Right lobe of liver (tissue), 6 donors: ENCODE measurements around the gene ANO2. TPM values are rescaled to one million over a fixed set of nuclear protein-coding genes. Genes with fewer than 3 reads are reported as not detected.
A peak's percentile ranks its signal among the peaks of the same experiment; 100 is the strongest.

Experiments
- ATAC-seq, 4 donors: fragments of 200-7000 bp; cut with Tn5 transposase; one replicate each; pipeline ENCODE4 v1.9.1; 2020; ENCODE audit warnings: mild to moderate bottlenecking in 4 of 4, moderate library complexity in 4 of 4
- DNase-seq, 3 donors: peaks; one replicate each; pipeline ENCODE4 v3.0.0-alpha.2; 2020
- H3K27ac ChIP-seq, 3 donors: fragments of 200-600 bp; one replicate each; pipeline ENCODE4 v1.8.0; 2022
- H3K27me3 ChIP-seq, 2 donors: fragments of 200-600 bp; one replicate each; pipeline ENCODE4 v1.8.0; 2022
- H3K36me3 ChIP-seq, 4 donors: fragments of 200-600 bp; sonication (generic) in 1 of 4; one replicate each; pipeline versions ENCODE4 v1.5.1 to v1.8.0; 2017 to 2022; ENCODE audit warnings: control low read depth in 1 of 4
- H3K4me1 ChIP-seq, 4 donors: fragments of 200-600 bp; sonication (generic) in 1 of 4; one replicate each; pipeline versions ENCODE4 v1.5.1 to v1.8.0; 2017 to 2022; ENCODE audit warnings: control low read depth in 1 of 4
- H3K4me3 ChIP-seq, 3 donors: fragments of 200-600 bp; one replicate each; pipeline ENCODE4 v1.8.0; 2022
- H3K9me3 ChIP-seq, 4 donors: fragments of 200-600 bp; sonication (generic) in 1 of 4; one replicate each; pipeline versions ENCODE4 v1.5.1 to v1.8.0; 2017 to 2022; ENCODE audit warnings: control low read depth in 1 of 4
- POLR2A ChIP-seq: fragments of 450-650 bp; IDR thresholded peaks from one replicate; pipeline ENCODE4 v1.6.1; 2017; ENCODE audit warnings: antibody characterized with exemption, mild to moderate bottlenecking
- WGBS: methylation state at CpG from one replicate; pipeline ENCODE4 v1.1.6; 2018; ENCODE audit warnings: low coverage, low lambda C conversion rate; ENCODE audit not compliant: insufficient coverage; ENCODE audit errors: missing lambda C conversion rate; 5-methylcytosine and 5-hydroxymethylcytosine counted together
- intact Hi-C, 2 donors: fragments of 100-400 bp; cut with DNase I; formaldehyde crosslinking; loops; one replicate each; pipeline versions ENCODE4 v1.11.2 to v1.14.1; 2022
- total RNA-seq, 6 experiments: library from RNA; depleted of rRNA in 2 of 6; stranded (reverse); fragments of >200 nt in 2 of 6; fragmentation: NEBNext Ultra II Directional in 3 of 6; extraction: Animal tissue kit (Norgen Biotek cat#: 25700) in 3 of 6; gene quantifications; one replicate each; pipeline versions ENCODE4 v1.1.0 to v1.2.4, GENCODE V29; 2016 to 2023
- TF ChIP-seq, protein P1 (sequence below), 4 donors: fragments of 200-600 bp in 3 of 4; fragments of 450-650 bp in 1 of 4; IDR thresholded peaks; one replicate each; pipeline versions ENCODE4 v1.5.1 to v1.8.0; 2016 to 2022; ENCODE audit warnings: antibody characterized with exemption in 4 of 4, mild to moderate bottlenecking in 2 of 4
- donor health status: DM: no; HTN: yes; CAD: no.
- donor health status: DM: no; HTN: no; CAD: no.
- donor health status: DM: no; HTN: no; CAD: no.
- donor health status: DM: no; HTN: yes; CAD: no.
- donor health status: DM: no; HTN: yes; CAD: no.

ANO2 gene
- total RNA-seq, 6 experiments from 2014 or later, result 0.06 to 0.89 (median 0.32) TPM; not detected in 1

DNA sequence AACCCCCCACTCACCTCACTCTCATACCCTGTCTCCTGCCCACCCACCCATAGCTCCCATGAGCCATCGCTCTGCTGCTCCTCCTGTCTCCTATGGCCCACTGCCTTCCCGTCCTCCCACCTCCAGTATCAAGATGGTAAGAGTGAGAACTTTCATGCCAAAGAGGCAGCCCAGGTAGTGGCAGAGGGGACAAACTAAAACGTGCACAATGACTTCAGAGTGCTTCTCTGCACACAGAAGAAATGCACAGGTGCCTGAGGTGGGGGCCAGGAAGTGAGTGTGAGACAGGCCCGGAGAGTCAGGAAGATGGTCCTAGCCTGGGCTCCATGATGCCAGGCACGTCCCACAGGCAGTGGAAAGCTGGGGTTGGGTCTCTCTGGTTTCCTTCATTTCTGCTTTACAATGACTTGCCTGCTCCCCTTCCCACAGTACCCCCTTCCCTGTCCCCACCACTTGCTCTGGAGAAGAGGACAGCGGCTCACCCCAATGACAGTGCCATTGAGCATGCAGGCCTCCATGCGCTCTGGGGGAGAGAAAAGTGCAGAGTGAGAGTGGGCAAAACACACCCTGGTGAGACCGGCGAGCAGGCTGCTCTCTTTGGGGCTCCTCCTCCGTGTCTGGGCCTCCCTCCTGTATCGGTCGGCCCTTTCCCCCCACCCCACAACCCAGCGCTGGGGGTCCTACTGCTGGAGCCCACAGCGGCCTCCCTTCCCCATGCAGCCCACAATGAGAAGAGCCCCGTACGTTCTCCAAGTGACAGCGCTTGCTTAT is 22.8 kb upstream of the ANO2 start:
- Histone ChIP-seq H3K9me3 (no peaks in the 10 kb centered on the region), H3K27me3 (no peaks in the 10 kb centered on the region), H3K36me3 (no peaks in the 10 kb centered on the region), H3K4me3 (no peak overlapping the region), H3K27ac (no peak overlapping the region), H3K4me1 (no peaks in the 10 kb centered on the region)
- WGBS, result 92% methylated on average over 7 of the region's 17 CpGs
- ATAC-seq (no peak), DNase-seq (no peak)
- intact Hi-C loops, result no loop called here
- no peak for TF ChIP-seq POLR2A
- TF ChIP-seq, protein P1, sequence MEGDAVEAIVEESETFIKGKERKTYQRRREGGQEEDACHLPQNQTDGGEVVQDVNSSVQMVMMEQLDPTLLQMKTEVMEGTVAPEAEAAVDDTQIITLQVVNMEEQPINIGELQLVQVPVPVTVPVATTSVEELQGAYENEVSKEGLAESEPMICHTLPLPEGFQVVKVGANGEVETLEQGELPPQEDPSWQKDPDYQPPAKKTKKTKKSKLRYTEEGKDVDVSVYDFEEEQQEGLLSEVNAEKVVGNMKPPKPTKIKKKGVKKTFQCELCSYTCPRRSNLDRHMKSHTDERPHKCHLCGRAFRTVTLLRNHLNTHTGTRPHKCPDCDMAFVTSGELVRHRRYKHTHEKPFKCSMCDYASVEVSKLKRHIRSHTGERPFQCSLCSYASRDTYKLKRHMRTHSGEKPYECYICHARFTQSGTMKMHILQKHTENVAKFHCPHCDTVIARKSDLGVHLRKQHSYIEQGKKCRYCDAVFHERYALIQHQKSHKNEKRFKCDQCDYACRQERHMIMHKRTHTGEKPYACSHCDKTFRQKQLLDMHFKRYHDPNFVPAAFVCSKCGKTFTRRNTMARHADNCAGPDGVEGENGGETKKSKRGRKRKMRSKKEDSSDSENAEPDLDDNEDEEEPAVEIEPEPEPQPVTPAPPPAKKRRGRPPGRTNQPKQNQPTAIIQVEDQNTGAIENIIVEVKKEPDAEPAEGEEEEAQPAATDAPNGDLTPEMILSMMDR (IDR thresholded peaks at IDR 0.05), result no peak

DNA sequence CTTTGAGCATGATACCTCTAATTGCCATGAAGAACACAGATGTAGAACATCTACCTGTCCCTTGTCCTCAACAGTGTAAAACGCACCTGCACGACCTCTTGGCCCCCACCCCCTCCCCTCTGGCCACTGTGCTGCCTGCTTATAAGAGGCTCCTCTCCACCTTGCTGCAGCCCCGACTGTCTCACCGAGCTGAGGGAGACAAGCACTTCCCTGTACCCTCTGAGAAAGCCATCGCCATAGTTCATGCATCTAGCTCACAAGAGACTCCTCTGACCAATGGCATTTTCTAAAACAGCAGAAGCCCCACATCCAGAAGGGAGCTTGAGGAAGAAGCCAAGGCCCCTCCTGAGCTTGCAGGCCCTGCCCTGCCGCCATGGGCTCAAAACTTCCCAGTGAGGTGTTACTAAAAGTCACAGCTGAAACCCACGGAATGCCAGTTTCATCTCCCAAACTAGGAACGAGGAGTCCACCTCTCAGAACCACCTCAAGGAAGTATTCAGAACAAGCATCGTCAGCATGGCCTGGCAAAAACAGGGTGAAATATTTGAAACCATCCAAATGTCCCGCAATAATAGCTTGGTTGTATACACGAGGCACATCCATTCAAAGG is 21.5 kb upstream of the ANO2 start:
- TF ChIP-seq POLR2A, result no peak
- TF ChIP-seq, protein P1 (IDR thresholded peaks at IDR 0.05), result no peak
- H3K27ac ChIP-seq, result no peak overlapping the region
- no peaks in the 10 kb centered on the region for H3K4me1 ChIP-seq
- no peaks in the 10 kb centered on the region for H3K36me3 ChIP-seq
- 65% methylated on average over 8 of the region's 11 CpGs for WGBS
- H3K27me3 ChIP-seq, result no peaks in the 10 kb centered on the region
- H3K4me3 ChIP-seq, result no peak overlapping the region
- intact Hi-C loops, result no loop called here
- no peak for ATAC-seq
- DNase-seq, result no peak
- no peaks in the 10 kb centered on the region for H3K9me3 ChIP-seq

DNA sequence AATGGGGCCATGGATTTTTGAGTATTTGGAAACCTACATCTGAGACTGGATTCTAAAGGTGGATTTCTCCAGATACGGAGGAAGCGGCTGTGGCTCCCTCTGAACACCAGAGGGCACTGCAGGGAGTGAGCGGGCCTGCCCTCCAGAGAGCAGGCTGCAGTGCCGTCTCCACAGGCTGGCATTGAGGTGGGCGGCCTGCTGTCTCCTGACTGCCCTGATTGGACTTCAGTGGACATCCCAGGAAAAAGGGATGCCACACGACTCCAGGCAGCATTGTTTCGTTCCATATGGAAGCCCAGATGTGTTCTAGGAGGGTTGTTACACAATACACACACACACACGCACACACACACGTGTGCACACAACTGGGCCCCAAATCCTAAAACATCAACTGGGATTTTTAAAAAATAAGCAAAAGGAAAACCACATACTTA is 20.9 kb upstream of the ANO2 start:
- TF ChIP-seq POLR2A, result no peak
- TF ChIP-seq, protein P1 (IDR thresholded peaks at IDR 0.05), result peak; percentile 50 to 90 (median 86)
- Histone ChIP-seq H3K9me3 (no peaks in the 10 kb centered on the region), H3K27me3 (no peaks in the 10 kb centered on the region), H3K4me1 (no peaks in the 10 kb centered on the region), H3K27ac (no peak overlapping the region), H3K36me3 (no peaks in the 10 kb centered on the region), H3K4me3 (no peak overlapping the region)
- intact Hi-C loops, result no loop called here
- DNase-seq (peak; percentile 59 to 70 (median 65)), ATAC-seq (peak; percentile 91 to 95 (median 92))
- WGBS, result 38% methylated on average over 4 of the region's 9 CpGs

DNA sequence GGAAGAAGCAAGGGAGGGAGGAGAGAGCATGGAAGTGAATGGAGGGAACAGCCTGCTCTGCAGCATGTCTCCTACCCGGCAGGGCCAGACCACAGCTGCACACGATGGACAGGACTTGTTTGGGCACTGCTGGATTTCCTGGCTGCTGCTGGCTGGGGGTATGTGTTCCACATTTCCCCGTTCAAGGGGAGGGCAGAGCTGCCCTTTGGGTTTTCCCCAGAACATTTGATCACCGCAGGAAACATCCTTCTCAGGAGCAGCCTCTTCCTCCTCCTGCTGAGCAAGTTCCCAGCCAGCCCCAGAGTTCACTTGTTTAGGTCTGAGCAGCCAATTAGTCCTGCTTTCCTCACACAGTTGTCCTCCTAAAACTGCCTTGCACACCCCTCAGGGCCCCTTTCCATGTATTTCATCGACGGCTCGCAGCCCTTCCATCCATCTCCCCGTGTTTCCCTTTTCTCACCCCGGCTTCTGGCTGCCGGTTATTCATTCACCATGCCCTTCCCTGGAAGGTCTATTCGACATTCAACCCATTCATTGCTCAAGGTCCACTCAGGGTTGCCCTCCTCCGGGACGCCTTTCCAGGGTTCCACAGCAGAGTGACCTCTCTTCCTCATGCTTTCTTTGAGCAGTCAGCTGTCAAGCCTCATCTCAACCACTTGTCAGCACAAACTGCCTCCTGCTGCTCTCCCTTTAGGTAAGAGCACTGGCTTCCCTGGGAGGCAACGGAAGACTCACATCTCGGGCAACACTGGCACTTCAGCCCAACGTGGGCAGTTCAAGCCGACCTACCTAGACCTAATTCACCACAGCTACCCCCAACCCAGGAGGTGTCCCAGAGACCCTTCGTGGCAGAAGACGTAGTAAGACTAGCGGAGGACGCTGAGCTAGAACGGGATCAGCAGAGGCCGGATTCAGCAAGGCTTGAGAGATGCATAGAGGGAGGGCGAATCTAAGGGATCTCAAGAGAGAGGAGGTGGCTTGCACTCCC is 20.1 kb upstream of the ANO2 start:
- DNase-seq, result no peak
- no peaks in the 10 kb centered on the region for H3K36me3 ChIP-seq
- intact Hi-C loops, result no loop called here
- WGBS, result 61% methylated on average over 17 of the region's 24 CpGs
- H3K9me3 ChIP-seq, result no peaks in the 10 kb centered on the region
- ATAC-seq, result peak in 1 of 4 donors; percentile 53
- H3K27ac ChIP-seq, result no peak overlapping the region
- H3K4me3 ChIP-seq, result no peak overlapping the region
- H3K27me3 ChIP-seq, result no peaks in the 10 kb centered on the region
- H3K4me1 ChIP-seq, result no peaks in the 10 kb centered on the region
- no peak for TF ChIP-seq POLR2A
